Chondrocyte (in vitro differentiated cells): ENCODE measurements around the gene TMPRSS4. TPM values are rescaled to one million over a fixed set of nuclear protein-coding genes. Genes with fewer than 3 reads are reported as not detected.

Source experiments
- DNase-seq: peaks from one replicate; pipeline ENCODE4 v3.0.0; 2021; ENCODE audit warnings: mixed read lengths, low spot score
- H3K27ac Mint-ChIP-seq: one replicate; pipeline ENCODE4 v1.8.0; 2021; ENCODE audit warnings: mild to moderate bottlenecking, moderate library complexity, mixed read lengths; ENCODE audit not compliant: unreplicated experiment
- H3K27me3 Mint-ChIP-seq: 2 replicates; pipeline ENCODE4 v1.8.0; 2021; ENCODE audit warnings: low read depth, mixed read lengths
- H3K36me3 Mint-ChIP-seq: 2 replicates; pipeline ENCODE4 v1.8.0; 2021; ENCODE audit warnings: low read depth, mixed read lengths
- H3K4me1 Mint-ChIP-seq: 2 replicates; pipeline ENCODE4 v1.8.0; 2021; ENCODE audit warnings: low read depth, mild to moderate bottlenecking, mixed read lengths
- H3K4me3 Mint-ChIP-seq: one replicate; pipeline ENCODE4 v1.8.0; 2021; ENCODE audit warnings: mild to moderate bottlenecking, moderate library complexity, mixed read lengths; ENCODE audit not compliant: unreplicated experiment
- H3K9me3 Mint-ChIP-seq: 2 replicates; pipeline ENCODE4 v1.8.0; 2021; ENCODE audit warnings: low read depth, mixed read lengths
- CTCF ChIP-seq: fragments of 200-600 bp; sonication (generic); IDR thresholded peaks from 2 replicates; pipeline ENCODE4 v1.5.0; 2021; ENCODE audit warnings: antibody characterized with exemption, mild to moderate bottlenecking, moderate library complexity
- total RNA-seq: library from RNA; stranded (reverse); gene quantifications from 3 replicates; pipeline ENCODE4 v1.2.1, GENCODE V29; 2021

Gene TMPRSS4
- total RNA-seq, 1 donor from 2014 or later = not detected

- DNase-seq = no peak
- peaks cover 4% of the 10 kb centered on the region for H3K4me1 Mint-ChIP-seq
These were observed 72.6 kb downstream of the TMPRSS4 start for GRCh38 chr11:118149493-118149892.

GRCh38 chr11:118151431-118151830 lies 74.6 kb downstream of the TMPRSS4 start:
- Mint-ChIP-seq H3K27me3 (peaks cover 39% of the 10 kb centered on the region), H3K9me3 (no peaks in the 10 kb centered on the region), H3K4me3 (no peak overlapping the region), H3K27ac (no peak overlapping the region), H3K4me1 (peaks cover under 1% of the 10 kb centered on the region), H3K36me3 (peaks cover 1% of the 10 kb centered on the region)
- TF ChIP-seq CTCF = no peak
- DNase-seq = no peak

More at GRCh38 chr11:118149493-118149892, 72.6 kb downstream of the TMPRSS4 start:
- Mint-ChIP-seq H3K27me3 (peaks cover 32% of the 10 kb centered on the region), H3K9me3 (no peaks in the 10 kb centered on the region), H3K27ac (no peak overlapping the region), H3K4me3 (no peak overlapping the region), H3K36me3 (peaks cover 1% of the 10 kb centered on the region)
- no peak for TF ChIP-seq CTCF

GRCh38 chr11:118152020-118152551 lies 75.2 kb downstream of the TMPRSS4 start:
- peaks cover 3% of the 10 kb centered on the region for H3K4me1 Mint-ChIP-seq
- peaks cover 1% of the 10 kb centered on the region for H3K36me3 Mint-ChIP-seq
- peaks cover 44% of the 10 kb centered on the region for H3K27me3 Mint-ChIP-seq
- peak overlapping the region; percentile 68 for H3K4me3 Mint-ChIP-seq
- TF ChIP-seq CTCF = no peak
- no peak for DNase-seq
- no peak overlapping the region for H3K27ac Mint-ChIP-seq
- H3K9me3 Mint-ChIP-seq = no peaks in the 10 kb centered on the region

- Mint-ChIP-seq H3K36me3 (peaks cover 1% of the 10 kb centered on the region), H3K27ac (no peak within 1 kb of the TSS), H3K4me3 (peak within 1 kb of the TSS; percentile 68), H3K27me3 (peaks cover 51% of the 10 kb centered on the region), H3K4me1 (peaks cover 4% of the 10 kb centered on the region), H3K9me3 (no peaks in the 10 kb centered on the region)
- no peak for DNase-seq
- TF ChIP-seq CTCF = no peak
These were observed 75.9 kb downstream of the TMPRSS4 start, which contains the start of gene SCN4B for GRCh38 chr11:118152552-118153471. SCN4B (minus strand) TSS chr11:118152823; CDS start chr11:118152673, 150 bp downstream.

GRCh38 chr11:118153516-118153915 lies 76.6 kb downstream of the TMPRSS4 start:
- H3K9me3 Mint-ChIP-seq = no peaks in the 10 kb centered on the region
- H3K27me3 Mint-ChIP-seq = peaks cover 57% of the 10 kb centered on the region
- no peak overlapping the region for H3K27ac Mint-ChIP-seq
- H3K4me1 Mint-ChIP-seq = peaks cover 4% of the 10 kb centered on the region
- no peak for TF ChIP-seq CTCF
- peak overlapping the region; percentile 59 for H3K4me3 Mint-ChIP-seq
- DNase-seq = no peak
- peaks cover 1% of the 10 kb centered on the region for H3K36me3 Mint-ChIP-seq
